Renal cortical epithelial cell (primary cell): ENCODE data around the gene TBCA. TPM values are rescaled to one million over a fixed set of nuclear protein-coding genes. Genes with fewer than 3 reads are reported as not detected.
"Not testable (repeated sequence)": the region's sequence is repeated elsewhere in the genome, so short reads cannot be mapped to it uniquely, and the experiment has no call there.

Experiments
- DNase-seq: peaks from one replicate; pipeline ENCODE4 v3.0.0-alpha.2; 2011; ENCODE audit warnings: low read depth
- total RNA-seq: library from RNA; depleted of rRNA; stranded (reverse); fragments of >200 nt; gene quantifications from 2 replicates; pipeline ENCODE4 v1.2.3, GENCODE V29; 2014

Gene TBCA
- total RNA-seq, 1 donor from 2014 or later: 96.7 TPM

- no peak for DNase-seq
Observed at GRCh38 chr5:77773734-77774280, 2.3 kb downstream of the TBCA start.

- no peak for DNase-seq
Observed at GRCh38 chr5:77772729-77773128, 3.4 kb downstream of the TBCA start.

DNA sequence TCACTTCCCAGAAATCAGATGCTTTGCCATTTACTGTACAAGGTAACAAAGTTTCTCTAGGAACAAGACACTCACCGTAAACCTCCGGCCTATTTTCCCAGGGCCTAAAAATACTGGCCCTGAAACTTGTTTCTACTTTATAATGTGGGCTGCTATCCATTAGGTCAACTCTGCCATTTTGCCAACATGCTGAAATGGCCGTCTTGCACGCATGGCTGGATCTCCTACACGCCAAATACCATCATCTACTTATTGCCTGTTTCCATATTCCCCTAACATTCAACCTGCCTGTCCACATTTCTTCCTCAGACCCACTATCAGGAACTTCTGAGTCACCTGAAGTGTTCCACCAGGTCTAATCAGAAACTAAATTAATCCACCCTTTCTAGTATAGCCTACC is 4.7 kb downstream of the TBCA start:
- no peak for DNase-seq

DNA sequence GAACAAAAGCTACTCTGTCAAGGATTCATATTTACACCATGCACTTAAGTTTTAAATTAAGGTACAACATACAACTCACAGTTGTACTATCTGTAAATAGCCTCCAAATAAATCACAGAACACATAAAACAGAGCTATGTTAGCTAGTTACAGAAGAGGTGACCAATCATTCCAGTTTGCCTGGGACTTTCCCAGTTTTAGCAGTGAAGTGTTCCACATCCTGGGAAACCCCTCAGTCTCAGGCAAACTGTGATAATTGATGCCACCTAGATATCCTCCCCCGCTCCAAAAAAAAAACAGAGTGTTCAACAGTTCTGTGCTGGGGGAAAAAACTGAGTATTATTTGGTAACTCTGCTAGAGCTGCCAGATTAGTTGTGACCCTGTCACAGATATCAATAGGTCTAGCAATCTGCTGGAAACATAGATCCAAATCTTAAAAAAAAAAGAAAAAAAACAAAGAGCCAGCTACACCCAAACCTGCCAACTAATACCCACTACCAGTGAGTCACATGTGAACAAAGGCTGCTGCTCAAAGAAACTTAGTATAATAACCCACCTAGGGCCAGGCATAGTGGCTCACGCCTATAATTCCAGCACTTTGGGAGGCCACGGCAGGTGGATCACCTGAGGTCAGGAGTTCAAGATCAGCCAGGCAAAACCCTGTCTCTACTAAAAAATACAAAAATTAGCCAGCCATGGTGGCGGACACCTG is 5.7 kb downstream of the TBCA start:
- DNase-seq: peak; percentile 43

DNA sequence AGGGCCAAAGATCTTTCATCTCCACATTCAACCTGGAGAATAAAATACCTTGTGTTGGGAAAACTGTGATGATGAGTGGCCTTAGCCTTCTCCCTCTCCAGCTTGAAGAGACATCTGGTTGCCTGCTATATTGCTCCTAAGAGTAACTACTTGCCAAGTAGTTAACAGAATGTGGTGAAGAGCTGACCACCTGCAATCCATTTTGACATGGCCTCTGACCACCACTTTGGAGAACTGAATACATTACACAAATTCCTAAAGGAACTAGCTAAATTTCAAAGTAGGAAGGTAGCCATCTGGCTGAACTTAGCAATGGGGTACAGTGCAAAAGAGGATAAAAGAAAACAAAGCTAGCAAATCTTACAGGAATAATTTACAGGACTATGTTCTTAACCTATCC is 7.2 kb downstream of the TBCA start:
- DNase-seq: no peak

DNA sequence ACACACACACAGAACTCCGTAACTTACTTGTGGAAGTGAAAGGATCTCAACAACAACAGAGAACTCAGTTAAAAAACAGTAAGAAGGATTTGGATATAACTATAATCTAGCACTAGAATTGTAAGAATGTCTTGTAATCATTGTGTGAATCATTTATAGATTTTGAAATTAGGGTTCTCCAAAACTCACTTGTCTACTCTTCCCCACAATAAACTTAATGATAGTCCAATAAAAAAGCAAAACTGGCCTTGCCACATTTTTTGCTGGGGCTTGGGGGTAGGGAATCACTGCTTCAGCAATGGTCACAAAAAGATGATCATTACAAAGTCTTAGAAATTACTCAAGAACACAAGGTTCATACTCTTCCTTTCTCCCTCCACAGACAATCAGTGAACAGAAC is 8.8 kb downstream of the TBCA start:
- no peak for DNase-seq

DNA sequence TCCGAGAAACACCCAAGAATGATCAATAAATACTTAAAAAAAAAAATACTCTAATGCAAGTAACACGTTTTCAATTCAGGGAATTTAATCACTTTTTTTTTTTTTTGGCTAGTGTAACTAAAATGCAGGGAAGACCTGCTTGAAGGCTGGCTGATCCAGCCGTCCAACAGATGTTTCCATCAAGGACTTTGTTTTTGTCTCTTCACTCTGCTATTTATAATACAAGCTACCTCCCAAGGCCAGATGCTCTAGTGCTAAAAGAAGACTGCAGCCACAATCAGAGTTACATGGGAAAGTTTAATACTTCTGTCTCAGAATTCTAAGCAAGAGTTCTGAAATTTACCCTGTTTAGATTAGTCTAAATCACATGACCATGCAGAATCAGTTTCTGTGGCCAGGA is 14.5 kb downstream of the TBCA start:
- no peak for DNase-seq

DNA sequence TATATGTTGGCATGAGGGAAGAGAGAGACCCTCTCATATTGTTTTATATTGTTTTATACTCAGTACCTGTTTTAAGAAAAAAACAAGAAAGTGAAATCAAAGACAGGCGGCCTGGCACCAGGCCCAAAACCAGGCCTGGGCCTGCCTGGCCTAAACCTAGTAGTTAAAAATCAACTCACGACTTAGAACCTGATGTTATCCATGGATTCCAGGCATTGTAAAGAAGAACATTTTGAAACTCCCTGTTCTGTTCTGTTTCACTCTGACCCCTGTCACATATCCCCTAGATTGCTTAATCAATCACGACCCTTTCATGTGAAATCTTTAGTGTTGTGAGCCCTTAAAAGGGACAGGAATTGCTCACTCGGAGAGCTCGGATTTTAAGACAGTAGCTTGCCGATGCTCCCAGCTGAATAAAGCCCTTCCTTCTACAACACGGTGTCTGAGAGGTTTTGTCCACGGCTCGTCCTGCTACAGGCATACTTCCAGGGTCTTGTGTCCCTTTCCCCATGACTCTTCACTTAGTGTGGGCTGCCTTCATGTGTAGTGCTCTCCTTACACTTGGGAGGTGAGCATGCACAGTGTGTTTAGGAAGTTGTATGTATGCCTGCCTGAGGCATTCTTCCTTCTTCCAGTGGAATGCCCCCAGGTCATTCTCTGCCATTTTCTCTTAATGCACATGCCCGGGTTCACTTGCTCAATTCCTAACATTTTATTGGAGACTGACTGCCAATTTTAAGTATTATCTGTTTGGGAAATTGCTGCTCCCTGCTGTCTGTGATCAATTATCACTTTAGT is 17.8 kb downstream of the TBCA start:
- DNase-seq: peak; percentile 72

DNA sequence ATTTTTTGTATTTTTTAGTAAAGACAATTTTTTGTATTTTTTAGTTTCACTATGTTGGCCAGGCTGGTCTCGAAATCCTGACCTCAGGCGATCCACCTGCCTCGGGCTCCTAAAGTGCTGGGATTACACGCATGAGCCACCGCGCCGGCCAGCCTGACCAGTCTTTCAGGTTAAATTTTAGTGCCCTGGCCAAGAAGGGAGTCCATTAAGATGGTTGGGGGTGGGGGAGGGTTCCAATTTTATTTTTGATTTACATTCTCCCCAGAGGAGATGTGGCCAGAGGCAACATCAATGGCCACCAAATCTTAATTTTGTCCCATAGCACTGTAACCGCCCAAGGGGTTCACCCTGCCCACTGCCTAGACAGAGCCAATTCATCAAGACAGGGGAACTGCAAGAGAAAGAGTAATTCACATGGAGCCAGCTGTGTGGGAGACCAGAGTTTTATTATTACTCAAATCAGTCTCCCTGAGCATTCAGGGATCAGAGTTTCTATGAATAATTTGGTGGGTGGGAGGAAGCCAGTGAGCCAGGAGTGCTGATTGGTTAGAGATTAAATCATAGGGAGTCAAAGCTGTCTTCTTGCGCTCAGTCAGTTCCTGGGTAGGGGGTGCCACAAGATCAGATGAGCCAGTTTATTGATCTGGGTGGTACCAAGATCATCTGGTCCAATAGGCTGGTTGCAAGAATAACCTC is 24.7 kb downstream of the TBCA start:
- DNase-seq: no peak

GRCh38 chr5:77750928-77751327 is 25.2 kb downstream of the TBCA start:
- DNase-seq: not testable (repeated sequence)

DNA sequence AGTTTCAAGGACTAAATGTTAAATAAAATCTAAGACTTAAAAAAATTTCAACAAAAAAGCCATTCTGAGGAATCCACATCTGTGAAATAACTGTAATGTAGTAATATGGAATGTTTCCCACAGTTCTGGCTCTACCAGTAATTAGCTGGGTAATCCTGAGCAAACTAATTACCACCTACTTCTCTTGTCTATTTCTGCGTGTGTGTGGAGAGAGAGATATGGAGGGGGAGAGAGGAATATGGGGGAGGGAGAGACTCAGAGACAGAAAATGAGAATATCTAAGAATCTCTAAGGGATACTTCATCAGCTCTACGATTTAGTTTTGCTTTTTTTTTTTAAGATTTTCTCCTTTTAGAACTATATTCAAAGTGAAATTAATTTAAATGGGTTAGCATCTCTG is 28.0 kb downstream of the TBCA start:
- no peak for DNase-seq

GRCh38 chr5:77744116-77744515 is 32.0 kb downstream of the TBCA start:
- DNase-seq: no peak

DNA sequence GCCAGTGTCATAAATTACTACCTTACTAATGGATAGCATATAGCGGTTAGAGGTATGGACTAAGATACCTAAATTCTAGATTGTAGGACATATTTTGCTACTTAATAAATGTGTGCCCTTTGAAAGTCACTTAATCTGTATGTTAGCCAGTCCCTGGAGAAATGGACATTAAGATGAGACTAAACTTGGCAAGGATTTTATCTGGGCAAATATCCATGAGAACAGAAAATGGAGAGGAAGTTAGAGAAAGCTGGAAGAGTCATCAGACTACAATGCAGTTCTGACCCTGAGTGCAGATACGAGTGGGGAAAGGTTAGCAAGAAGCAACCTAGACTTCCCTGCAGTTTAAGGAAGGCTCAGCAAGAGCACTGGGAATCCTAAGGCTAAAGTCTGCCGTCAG is 33.0 kb downstream of the TBCA start:
- no peak for DNase-seq

GRCh38 chr5:77741608-77742007 is 34.5 kb downstream of the TBCA start:
- DNase-seq: no peak

DNA sequence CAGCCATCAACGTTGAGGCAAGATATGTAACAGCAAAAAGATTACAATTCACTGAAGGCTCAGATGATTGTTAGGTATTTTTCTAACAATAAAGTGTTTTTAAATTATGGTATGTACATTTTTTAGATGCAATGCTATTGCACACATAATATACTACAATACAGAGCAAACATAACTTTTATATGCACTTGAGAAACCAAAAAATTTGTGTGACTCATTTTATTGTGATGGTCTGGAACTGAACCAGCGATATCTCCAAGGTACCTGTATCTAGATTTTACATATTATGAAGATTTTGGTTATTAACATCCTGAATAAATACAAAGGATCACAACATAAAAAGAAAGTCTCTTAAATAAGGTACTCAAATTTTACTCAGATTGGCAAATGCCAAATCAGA is 41.3 kb downstream of the TBCA start:
- no peak for DNase-seq

- no peak for DNase-seq
Observed at GRCh38 chr5:77733130-77733529, 43.0 kb downstream of the TBCA start.

DNA sequence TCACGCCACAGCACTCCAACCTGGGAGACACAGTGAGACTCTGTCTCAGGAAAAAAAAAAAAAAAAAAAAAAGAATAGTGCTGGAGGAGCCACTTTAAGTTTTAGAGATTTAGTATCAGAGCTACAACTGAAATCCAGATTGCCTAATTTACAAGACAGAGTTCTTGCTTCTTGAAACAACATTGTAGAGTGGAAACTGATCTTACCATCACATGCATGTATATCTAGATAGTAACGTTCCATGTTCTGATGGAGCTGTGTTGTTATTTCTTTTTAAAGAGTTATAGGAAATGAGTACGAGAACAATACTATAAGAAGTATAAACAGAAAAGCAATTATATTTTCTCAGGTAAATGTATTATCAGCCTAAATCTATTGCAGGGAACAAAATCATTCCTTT is 48.9 kb downstream of the TBCA start:
- no peak for DNase-seq

- DNase-seq: no peak
Observed at GRCh38 chr5:77725616-77726015, 50.5 kb downstream of the TBCA start.

DNA sequence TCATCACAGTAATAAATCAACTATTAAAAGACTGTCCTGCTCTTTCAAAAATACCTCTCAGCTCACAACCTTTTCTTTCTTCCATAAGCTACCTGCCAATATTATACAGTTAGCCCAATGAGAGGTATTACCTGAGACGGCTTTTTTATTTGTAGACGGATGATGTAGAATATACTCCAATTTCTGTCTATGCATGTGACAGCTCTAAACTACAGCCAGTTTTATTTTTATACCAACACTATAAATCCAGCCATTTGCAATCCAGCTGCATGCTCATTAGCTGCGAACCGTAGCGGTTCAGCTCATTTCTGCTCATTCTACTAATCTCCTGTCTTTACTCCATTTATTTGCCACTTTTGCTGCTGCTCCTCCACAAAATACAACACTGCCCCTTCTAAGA is 51.2 kb downstream of the TBCA start:
- no peak for DNase-seq

DNA sequence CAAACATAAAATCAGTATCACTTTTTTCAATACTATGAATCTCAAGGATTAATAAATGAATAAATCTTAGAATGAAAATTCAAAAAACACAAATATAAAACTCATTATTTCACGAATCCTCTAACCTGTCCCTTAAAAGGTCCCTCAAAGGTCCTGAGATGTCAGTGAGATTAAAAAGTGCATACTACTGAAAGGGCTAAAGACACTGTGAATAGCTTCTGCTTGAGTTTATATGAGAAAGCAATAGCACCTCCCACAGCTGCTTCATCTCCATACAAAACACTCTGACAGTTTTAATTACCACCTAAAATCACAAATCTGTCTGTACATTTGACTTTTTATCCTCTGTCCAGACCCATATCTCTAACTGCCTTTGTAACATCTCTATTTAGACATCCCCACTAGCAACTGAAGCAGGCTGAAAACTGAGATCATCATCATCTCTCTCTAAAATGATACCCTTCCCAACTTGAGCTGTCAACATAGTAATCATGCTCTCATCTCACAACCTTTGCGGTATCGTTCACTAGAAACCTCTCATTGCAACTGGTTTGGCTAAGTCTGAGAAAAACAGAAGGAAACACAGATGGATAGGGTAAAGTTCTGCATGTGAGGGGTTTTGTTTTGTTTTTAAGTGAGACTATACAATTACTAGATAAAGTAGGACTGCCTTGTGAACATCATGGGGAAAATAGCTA is 56.3 kb downstream of the TBCA start:
- DNase-seq: no peak

DNA sequence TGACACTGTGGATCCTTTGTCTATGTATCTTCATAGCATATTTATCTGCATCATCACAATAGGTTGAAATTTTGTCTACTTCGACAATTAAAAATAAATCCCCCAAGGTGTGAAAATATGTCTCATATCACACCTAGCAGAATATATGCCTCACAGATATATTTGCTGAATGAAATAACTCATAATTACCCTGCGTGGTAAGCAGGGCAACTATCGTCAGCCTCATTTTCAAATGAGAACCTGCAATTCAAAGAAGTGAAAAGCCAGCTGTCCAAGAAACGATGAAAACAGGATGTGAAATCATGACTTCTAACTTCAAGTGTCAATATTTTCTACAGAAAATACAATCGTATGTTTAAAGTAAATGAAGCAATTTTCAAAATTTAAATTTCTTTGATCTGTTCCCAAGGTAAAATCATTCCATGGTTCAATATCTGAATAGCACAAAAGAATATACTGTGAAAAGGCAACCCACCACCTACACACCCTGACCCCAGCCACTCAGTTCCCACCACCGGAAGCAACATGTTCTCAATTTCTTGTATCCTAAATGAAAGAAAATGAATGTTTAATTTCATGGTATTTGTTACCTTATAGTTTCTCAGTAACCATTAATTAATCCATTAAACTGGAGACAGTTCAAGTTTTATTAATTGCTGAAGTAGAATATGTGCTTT is 57.1 kb downstream of the TBCA start:
- DNase-seq: no peak
